ENCODE measurements around the gene C2orf68. TPM values are rescaled to one million over a fixed set of nuclear protein-coding genes. Genes with fewer than 3 reads are reported as not detected.

Gene C2orf68
- total RNA-seq, 1 experiment from 2014 or later = 26.6 TPM

GRCh38 chr2:85647823-85648526 is 36.1 kb upstream of the C2orf68 start:
- Histone ChIP-seq H3K4me1 (ENCODE audit: insufficient read depth, low read length) (peaks cover 27% of the 10 kb centered on the region), H3K4me3 (ENCODE audit: low read length) (no peak overlapping the region), H3K9me3 (ENCODE audit: low read length) (no peaks in the 10 kb centered on the region), H2AFZ (ENCODE audit: low read length) (no peak overlapping the region), H3K9ac (ENCODE audit: low read length) (no peak overlapping the region), H3K9me2 (replicated peaks; ENCODE audit: low read length) (no peaks in the 10 kb centered on the region), H3K4me2 (ENCODE audit: low read length) (no peak overlapping the region), H3K79me2 (ENCODE audit: low read length) (no peaks in the 10 kb centered on the region), H4K20me1 (ENCODE audit: low read length) (no peaks in the 10 kb centered on the region; the same call in 1 of the 2 replicates), H3F3A (ENCODE audit: low read length, unreplicated experiment) (peaks cover 3% of the 10 kb centered on the region), H3K27me3 (ENCODE audit: low read length) (no peaks in the 10 kb centered on the region), H3K36me3 (ENCODE audit: low read depth, low read length) (peaks cover 69% of the 10 kb centered on the region), H3K27ac (ENCODE audit: low read length) (no peak overlapping the region)
- CTCF ChIA-PET = interaction anchor here (0.7 to 0.8 kb wide), 2 partner anchors 11 to 69 kb away, joined by 3 read pairs; no protein-coding TSS in a partner anchor
- intact Hi-C loops (cut with micrococcal nuclease) = loop anchor here (10.0 kb wide), 1 partner anchor 167 kb away; no protein-coding TSS in a partner anchor
- TF ChIP-seq EZH2phosphoT487 (IDR thresholded peaks at IDR 0.05; ENCODE audit: borderline replicate concordance, low read length) = no peak
- TF ChIP-seq CTCF (conservative IDR thresholded peaks at IDR 0.05; ENCODE audit: low read depth, low read length) = no peak
- no peak for TF ChIP-seq EZH2 (IDR thresholded peaks at IDR 0.05; ENCODE audit: low read length, unreplicated experiment)
- POLR2A ChIA-PET (ENCODE audit: unreplicated experiment) = no interaction called here
- ATAC-seq = no peak
- no peak for DNase-seq
- no TSS peak for BruUV-seq (replicated peaks)

- Histone ChIP-seq H3K9ac (ENCODE audit: low read length) (no peak overlapping the region), H3K4me3 (ENCODE audit: low read length) (no peak overlapping the region), H3K79me2 (ENCODE audit: low read length) (no peaks in the 10 kb centered on the region), H3K36me3 (ENCODE audit: low read depth, low read length) (peaks cover 80% of the 10 kb centered on the region), H2AFZ (ENCODE audit: low read length) (no peak overlapping the region), H3K4me1 (ENCODE audit: insufficient read depth, low read length) (peaks cover 27% of the 10 kb centered on the region), H4K20me1 (ENCODE audit: low read length) (no peaks in the 10 kb centered on the region; the same call in 1 of the 2 replicates), H3K9me2 (replicated peaks; ENCODE audit: low read length) (no peaks in the 10 kb centered on the region), H3K27ac (ENCODE audit: low read length) (no peak overlapping the region), H3K27me3 (ENCODE audit: low read length) (no peaks in the 10 kb centered on the region), H3K9me3 (ENCODE audit: low read length) (no peaks in the 10 kb centered on the region), H3F3A (ENCODE audit: low read length, unreplicated experiment) (peaks cover 3% of the 10 kb centered on the region), H3K4me2 (ENCODE audit: low read length) (no peak overlapping the region)
- ATAC-seq (no peak), DNase-seq (no peak)
- intact Hi-C loops (cut with micrococcal nuclease) = loop anchor here (10.0 kb wide), 1 partner anchor 169 kb away; no protein-coding TSS in a partner anchor
- no TSS peak for BruUV-seq (replicated peaks)
- ChIA-PET POLR2A (ENCODE audit: unreplicated experiment) (no interaction called here), CTCF (no interaction called here)
- TF ChIP-seq EZH2 (IDR thresholded peaks at IDR 0.05; ENCODE audit: low read length, unreplicated experiment) (no peak), CTCF (conservative IDR thresholded peaks at IDR 0.05; ENCODE audit: low read depth, low read length) (no peak), EZH2phosphoT487 (IDR thresholded peaks at IDR 0.05; ENCODE audit: borderline replicate concordance, low read length) (no peak)
Measured at GRCh38 chr2:85646166-85646565, 34.3 kb upstream of the C2orf68 start.

GRCh38 chr2:85644909-85645308 is 33.0 kb upstream of the C2orf68 start:
- no peaks in the 10 kb centered on the region for H3K79me2 ChIP-seq (ENCODE audit: low read length)
- intact Hi-C loops (cut with micrococcal nuclease) = loop anchor here (10.0 kb wide), 1 partner anchor 170 kb away; no protein-coding TSS in a partner anchor
- H3K4me1 ChIP-seq (ENCODE audit: insufficient read depth, low read length) = peaks cover 23% of the 10 kb centered on the region
- ATAC-seq (no peak), DNase-seq (no peak)
- POLR2A ChIA-PET (ENCODE audit: unreplicated experiment) = no interaction called here
- H4K20me1 ChIP-seq (ENCODE audit: low read length) = no peaks in the 10 kb centered on the region; the same call in 1 of the 2 replicates
- peaks cover 81% of the 10 kb centered on the region for H3K36me3 ChIP-seq (ENCODE audit: low read depth, low read length)
- H3K27ac ChIP-seq (ENCODE audit: low read length) = no peak overlapping the region
- TF ChIP-seq EZH2phosphoT487 (IDR thresholded peaks at IDR 0.05; ENCODE audit: borderline replicate concordance, low read length) (no peak), EZH2 (IDR thresholded peaks at IDR 0.05; ENCODE audit: low read length, unreplicated experiment) (no peak), CTCF (conservative IDR thresholded peaks at IDR 0.05; ENCODE audit: low read depth, low read length) (no peak)
- H3K4me2 ChIP-seq (ENCODE audit: low read length) = no peak overlapping the region
- CTCF ChIA-PET = no interaction called here
- H3K27me3 ChIP-seq (ENCODE audit: low read length) = no peaks in the 10 kb centered on the region
- H2AFZ ChIP-seq (ENCODE audit: low read length) = no peak overlapping the region
- no TSS peak for BruUV-seq (replicated peaks)
- no peak overlapping the region for H3K9ac ChIP-seq (ENCODE audit: low read length)
- H3F3A ChIP-seq (ENCODE audit: low read length, unreplicated experiment) = peaks cover 3% of the 10 kb centered on the region
- no peaks in the 10 kb centered on the region for H3K9me2 ChIP-seq (replicated peaks; ENCODE audit: low read length)
- no peaks in the 10 kb centered on the region for H3K9me3 ChIP-seq (ENCODE audit: low read length)
- no peak overlapping the region for H3K4me3 ChIP-seq (ENCODE audit: low read length)
